Fibroblast of lung (primary cell): ENCODE results near the gene CHST3.

ENCODE experiments used
- CTCF ChIP-seq, 2 donors: IDR thresholded peaks in 1 of 2; conservative IDR thresholded peaks in 1 of 2; 1 replicate in 1 of 2; 2 replicates in 1 of 2; pipeline ENCODE4 v1.5.1; 2011 to 2012; ENCODE audit warnings: low read length in 2 of 2, control low read depth in 1 of 2, inconsistent platforms in 1 of 2, low read depth in 1 of 2, mild to moderate bottlenecking in 1 of 2
- EZH2 ChIP-seq: IDR thresholded peaks from 2 replicates; pipeline ENCODE4 v1.5.1; 2012; ENCODE audit warnings: low read length, control low read depth, mild to moderate bottlenecking; ENCODE audit errors: missing control alignments

- no peak for TF ChIP-seq CTCF (conservative IDR thresholded peaks at IDR 0.05 in 1 of 2, IDR thresholded peaks at IDR 0.05 in 1 of 2; ENCODE audit: low read depth in 1 of 2, low read length in 2 of 2)
- TF ChIP-seq EZH2 = no peak
Measured at GRCh38 chr10:71996592-71997371, 32.6 kb downstream of the CHST3 start.
